Spleen (tissue), 11 donors: Measurements from ENCODE around the gene EIF3F. TPM values are rescaled to one million over a fixed set of nuclear protein-coding genes. Genes with fewer than 3 reads are reported as not detected.

ENCODE experiments used
- DNase-seq: peaks from one replicate; pipeline ENCODE4 v3.0.0-alpha.2; 2020
- H3K27ac ChIP-seq, 8 donors: fragments of 200-600 bp; sonication (generic) in 7 of 8; 1 replicate in 4 of 8; 2 replicates in 4 of 8; pipeline versions ENCODE4 v1.5.0 to v1.8.0; 2016 to 2021; ENCODE audit warnings: inconsistent platforms in 4 of 8, mild to moderate bottlenecking in 4 of 8, moderate library complexity in 1 of 8
- H3K27me3 ChIP-seq, 7 donors: fragments of 200-600 bp; sonication (generic) in 6 of 7; replicated peaks in 1 of 7; 1 replicate in 4 of 7; 2 replicates in 3 of 7; pipeline versions ENCODE4 v1.5.0 to v1.8.0; 2016 to 2021; ENCODE audit warnings: inconsistent platforms in 3 of 7, mild to moderate bottlenecking in 1 of 7
- H3K36me3 ChIP-seq, 6 donors: fragments of 200-600 bp; sonication (generic) in 5 of 6; 1 replicate in 4 of 6; 2 replicates in 2 of 6; pipeline versions ENCODE4 v1.5.0 to v1.8.0; 2016 to 2021; ENCODE audit warnings: inconsistent platforms in 2 of 6
- H3K4me1 ChIP-seq, 6 donors: fragments of 200-600 bp; sonication (generic) in 5 of 6; 1 replicate in 3 of 6; 2 replicates in 3 of 6; pipeline versions ENCODE4 v1.5.0 to v1.8.0; 2016 to 2021; ENCODE audit warnings: inconsistent platforms in 3 of 6
- H3K4me3 ChIP-seq, 8 donors: fragments of 200-600 bp; sonication (generic) in 7 of 8; 1 replicate in 4 of 8; 2 replicates in 4 of 8; pipeline versions ENCODE4 v1.5.0 to v1.8.0; 2016 to 2021; ENCODE audit warnings: inconsistent platforms in 4 of 8, mild to moderate bottlenecking in 4 of 8, moderate library complexity in 2 of 8
- H3K9me3 ChIP-seq, 8 donors: fragments of 200-600 bp; sonication (generic) in 7 of 8; 1 replicate in 4 of 8; 2 replicates in 4 of 8; pipeline versions ENCODE4 v1.5.0 to v1.8.0; 2016 to 2021; ENCODE audit warnings: inconsistent platforms in 4 of 8
- POLR2A ChIP-seq, 3 donors: fragments of 450-650 bp; IDR thresholded peaks; one replicate each; pipeline ENCODE4 v1.5.1; 2017; ENCODE audit warnings: antibody characterized with exemption in 3 of 3, mild to moderate bottlenecking in 1 of 3
- POLR2AphosphoS5 ChIP-seq, 3 donors: sonication (generic); formaldehyde crosslinking; IDR thresholded peaks; one replicate each; pipeline ENCODE4 v1.5.1; 2017; ENCODE audit warnings: antibody characterized with exemption in 3 of 3
- WGBS, 5 donors: extraction: QIAGEN DNeasy Blood & Tissue Kit in 3 of 5; methylation state at CpG; one replicate each; pipeline versions ENCODE4 v1.1.5 to v1.1.7; 2013 to 2018; 5-methylcytosine and 5-hydroxymethylcytosine counted together
- intact Hi-C: fragments of 100-400 bp; cut with DNase I; formaldehyde crosslinking; loops from one replicate; pipeline ENCODE4 v1.15.0; 2023; ENCODE audit warnings: low total_unique reads
- polyA plus RNA-seq, 3 donors: library from polyadenylated mRNA; stranded (reverse); fragments of 200-250 nt; gene quantifications; one replicate each; pipeline ENCODE4 v1.2.1, GENCODE V29; 2013
- total RNA-seq, 7 donors: library from RNA; depleted of rRNA in 3 of 7; stranded (reverse); fragments of >200 nt in 3 of 7; fragmentation: NEBNext Ultra II Directional in 4 of 7; extraction: Animal tissue kit (Norgen Biotek cat#: 25700) in 4 of 7; gene quantifications; one replicate each; pipeline versions ENCODE4 v1.1.0 to v1.2.1, GENCODE V29; 2016 to 2021
- TF ChIP-seq, protein P1 (sequence below), 11 experiments: fragments of 200-600 bp in 7 of 11; fragments of 450-650 bp in 4 of 11; sonication (generic) in 4 of 11; IDR thresholded peaks in 8 of 11; conservative IDR thresholded peaks in 3 of 11; 1 replicate in 7 of 11; 2 replicates in 4 of 11; pipeline versions ENCODE4 v1.4.0 to v1.8.0; 2016 to 2021; ENCODE audit warnings: antibody characterized with exemption in 11 of 11, inconsistent platforms in 4 of 11, mild to moderate bottlenecking in 1 of 11
- donor health status: healthy with polysubstance abuse.
- donor health status: DM: no; HTN: no; CAD: no; lungs with moderate emphysema.
- donor health status: DM: no; HTN: no; CAD: no.
- donor health status: Bipolar disorder and iron deficiency.
- donor health status: healthy.
- donor health status: DM: no; HTN: no; CAD: no.
- donor health status: DM: yes; HTN: yes; CAD: no.

The EIF3F gene
- total and polyA plus RNA-seq, 10 donors = 189 to 437 (median 216) TPM

DNA sequence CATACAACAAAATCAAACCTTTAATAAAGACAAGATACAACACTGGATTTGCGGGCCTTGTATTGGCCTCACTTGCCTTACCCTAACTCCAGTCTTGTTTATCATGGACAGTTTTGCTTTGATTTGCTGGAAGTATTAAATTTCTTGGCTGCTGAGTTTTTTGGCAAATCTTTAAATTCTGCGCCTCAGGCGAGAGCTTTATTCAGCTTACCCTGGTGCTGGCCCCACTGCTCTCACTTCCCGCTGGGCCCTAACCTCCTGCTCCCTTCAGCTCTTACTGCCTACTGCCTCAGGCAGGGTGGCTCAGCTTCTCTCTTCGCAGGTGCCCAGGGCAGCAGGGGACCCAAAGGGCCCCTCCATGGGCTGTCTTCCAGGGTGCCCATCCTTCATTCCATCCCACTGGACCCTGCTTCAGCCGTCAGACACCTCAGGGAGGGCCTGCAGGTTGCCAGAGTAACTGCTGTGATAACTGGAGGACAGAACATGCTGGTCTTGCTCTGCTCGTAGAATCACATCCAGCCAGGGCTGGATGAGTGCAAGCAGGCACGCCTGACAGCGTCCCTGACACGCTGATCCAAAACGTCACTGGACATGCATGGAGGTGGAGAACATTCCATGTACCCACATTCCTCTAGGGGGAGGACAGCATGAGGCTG lies 48.2 kb downstream of the EIF3F start:
- H3K27ac ChIP-seq = no peak overlapping the region
- peak; percentile 36 for DNase-seq
- H3K9me3 ChIP-seq = no peaks in the 10 kb centered on the region

GRCh38 chr11:8036002-8036802 lies 49.1 kb downstream of the EIF3F start:
- peaks cover 4 to 9% (median 8%) of the 10 kb centered on the region in 6 donors for H3K4me1 ChIP-seq
- no peaks in the 10 kb centered on the region for H3K36me3 ChIP-seq
- DNase-seq = peak; percentile 21
- WGBS, 5 donors = 76 to 90% (median 78%) methylated on average over 5 of the region's 5 CpGs
- H3K4me3 ChIP-seq = no peak overlapping the region
- no peaks in the 10 kb centered on the region for H3K9me3 ChIP-seq
- TF ChIP-seq, protein P1, sequence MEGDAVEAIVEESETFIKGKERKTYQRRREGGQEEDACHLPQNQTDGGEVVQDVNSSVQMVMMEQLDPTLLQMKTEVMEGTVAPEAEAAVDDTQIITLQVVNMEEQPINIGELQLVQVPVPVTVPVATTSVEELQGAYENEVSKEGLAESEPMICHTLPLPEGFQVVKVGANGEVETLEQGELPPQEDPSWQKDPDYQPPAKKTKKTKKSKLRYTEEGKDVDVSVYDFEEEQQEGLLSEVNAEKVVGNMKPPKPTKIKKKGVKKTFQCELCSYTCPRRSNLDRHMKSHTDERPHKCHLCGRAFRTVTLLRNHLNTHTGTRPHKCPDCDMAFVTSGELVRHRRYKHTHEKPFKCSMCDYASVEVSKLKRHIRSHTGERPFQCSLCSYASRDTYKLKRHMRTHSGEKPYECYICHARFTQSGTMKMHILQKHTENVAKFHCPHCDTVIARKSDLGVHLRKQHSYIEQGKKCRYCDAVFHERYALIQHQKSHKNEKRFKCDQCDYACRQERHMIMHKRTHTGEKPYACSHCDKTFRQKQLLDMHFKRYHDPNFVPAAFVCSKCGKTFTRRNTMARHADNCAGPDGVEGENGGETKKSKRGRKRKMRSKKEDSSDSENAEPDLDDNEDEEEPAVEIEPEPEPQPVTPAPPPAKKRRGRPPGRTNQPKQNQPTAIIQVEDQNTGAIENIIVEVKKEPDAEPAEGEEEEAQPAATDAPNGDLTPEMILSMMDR (IDR thresholded peaks at IDR 0.05 in 8 of 11, conservative IDR thresholded peaks at IDR 0.05 in 3 of 11) = no peak
- no peak for TF ChIP-seq POLR2AphosphoS5 (IDR thresholded peaks at IDR 0.05)
- no peak for TF ChIP-seq POLR2A (IDR thresholded peaks at IDR 0.05)
- intact Hi-C loops = loop anchor here (10.0 kb wide), 1 partner anchor 59 kb away; no protein-coding TSS in a partner anchor
- no peak overlapping the region for H3K27ac ChIP-seq
- peaks cover 0 to 37% (median 15%) of the 10 kb centered on the region in 7 donors for H3K27me3 ChIP-seq

More for the DNA sequence above, 48.2 kb downstream of the EIF3F start:
- intact Hi-C loops = loop anchor here (10.0 kb wide), 1 partner anchor 59 kb away; no protein-coding TSS in a partner anchor
- Histone ChIP-seq H3K4me3 (no peak overlapping the region), H3K27me3 (peaks cover 0 to 46% (median 15%) of the 10 kb centered on the region in 7 donors), H3K36me3 (no peaks in the 10 kb centered on the region), H3K4me1 (peaks cover 4 to 9% (median 8%) of the 10 kb centered on the region in 6 donors)
- no peak for TF ChIP-seq POLR2AphosphoS5 (IDR thresholded peaks at IDR 0.05)
- WGBS, 5 donors = 76 to 90% (median 80%) methylated on average over 10 to 11 of the region's 11 CpGs

DNA sequence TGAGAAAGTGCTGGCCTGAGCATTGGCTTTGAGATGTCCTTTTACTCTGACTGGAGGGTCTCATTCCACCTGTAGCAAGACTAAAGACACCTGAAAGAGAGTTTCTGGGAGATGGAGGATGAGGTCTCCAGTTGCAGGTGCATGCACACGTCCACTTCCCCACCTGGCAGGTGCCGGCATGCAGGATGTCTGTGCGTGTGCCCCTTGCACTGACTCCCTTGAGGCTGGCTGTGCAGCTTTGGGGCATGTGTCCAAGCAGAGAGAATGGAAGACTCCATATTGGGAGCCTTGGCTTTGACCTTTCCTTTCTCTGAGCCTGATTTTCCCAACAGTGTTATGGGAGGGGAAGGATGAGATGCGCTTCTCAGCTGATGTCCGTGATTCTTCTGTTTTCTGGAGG lies 49.8 kb downstream of the EIF3F start:
- H3K27ac ChIP-seq = no peak overlapping the region
- peak; percentile 42 for DNase-seq
- intact Hi-C loops = loop anchor here (10.0 kb wide), 1 partner anchor 58 kb away; no protein-coding TSS in a partner anchor

DNA sequence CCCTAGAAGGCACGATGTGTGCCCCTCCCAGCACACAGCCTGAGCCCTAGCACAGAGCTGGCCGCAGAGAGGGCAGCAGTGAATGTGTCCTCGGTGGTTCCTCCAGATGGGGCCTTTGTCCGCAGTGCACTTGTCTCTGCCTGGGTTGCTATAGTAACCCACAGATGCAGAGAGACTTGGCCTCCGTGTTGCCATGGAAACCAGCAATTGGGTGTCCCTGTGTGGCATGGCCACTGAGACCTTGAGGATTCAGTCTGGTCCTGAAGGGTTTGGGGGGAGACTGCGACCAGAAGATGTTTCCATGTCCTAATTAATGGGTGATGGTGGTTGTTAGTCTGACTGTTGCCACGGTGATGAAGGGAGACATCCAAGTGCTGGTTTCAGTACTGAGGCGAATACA lies 51.3 kb downstream of the EIF3F start:
- Histone ChIP-seq H3K36me3 (no peaks in the 10 kb centered on the region), H3K27ac (no peak overlapping the region), H3K4me3 (no peak overlapping the region), H3K9me3 (no peaks in the 10 kb centered on the region), H3K27me3 (peaks cover 0 to 15% (median 0%) of the 10 kb centered on the region in 7 donors), H3K4me1 (peaks cover 0 to 3% (median 1%) of the 10 kb centered on the region in 6 donors)
- TF ChIP-seq POLR2A (IDR thresholded peaks at IDR 0.05) (no peak), POLR2AphosphoS5 (IDR thresholded peaks at IDR 0.05) (no peak)
- TF ChIP-seq, protein P1 (IDR thresholded peaks at IDR 0.05 in 8 of 11, conservative IDR thresholded peaks at IDR 0.05 in 3 of 11) = no peak
- 75 to 85% (median 81%) methylated on average over 3 to 8 of the region's 8 CpGs for WGBS, 5 donors
- peak; percentile 25 for DNase-seq
- intact Hi-C loops = loop anchor here (10.0 kb wide), 1 partner anchor 56 kb away; no protein-coding TSS in a partner anchor

More for the DNA sequence above, 49.8 kb downstream of the EIF3F start:
- TF ChIP-seq POLR2A (IDR thresholded peaks at IDR 0.05) (no peak), POLR2AphosphoS5 (IDR thresholded peaks at IDR 0.05) (no peak)
- TF ChIP-seq, protein P1 (IDR thresholded peaks at IDR 0.05 in 8 of 11, conservative IDR thresholded peaks at IDR 0.05 in 3 of 11) = no peak
- Histone ChIP-seq H3K9me3 (no peaks in the 10 kb centered on the region), H3K27me3 (peaks cover 0 to 29% (median 10%) of the 10 kb centered on the region in 7 donors), H3K4me1 (peaks cover 4 to 9% (median 8%) of the 10 kb centered on the region in 6 donors), H3K4me3 (no peak overlapping the region), H3K36me3 (no peaks in the 10 kb centered on the region)
- WGBS, 5 donors = 85 to 87% (median 86%) methylated on average over 5 of the region's 5 CpGs
